HG02798 (cell line): ENCODE data around the gene SLC2A14.
"Not testable (repeated sequence)": the region's sequence is repeated elsewhere in the genome, so short reads cannot be mapped to it uniquely, and the experiment has no call there.

Source experiments
- ATAC-seq: cut with Tn5 transposase; IDR thresholded peaks from one replicate; pipeline ENCODE4 v1.9.1; 2021; ENCODE audit warnings: mild to moderate bottlenecking; ENCODE audit not compliant: unreplicated experiment, poor library complexity

Gene SLC2A14

DNA sequence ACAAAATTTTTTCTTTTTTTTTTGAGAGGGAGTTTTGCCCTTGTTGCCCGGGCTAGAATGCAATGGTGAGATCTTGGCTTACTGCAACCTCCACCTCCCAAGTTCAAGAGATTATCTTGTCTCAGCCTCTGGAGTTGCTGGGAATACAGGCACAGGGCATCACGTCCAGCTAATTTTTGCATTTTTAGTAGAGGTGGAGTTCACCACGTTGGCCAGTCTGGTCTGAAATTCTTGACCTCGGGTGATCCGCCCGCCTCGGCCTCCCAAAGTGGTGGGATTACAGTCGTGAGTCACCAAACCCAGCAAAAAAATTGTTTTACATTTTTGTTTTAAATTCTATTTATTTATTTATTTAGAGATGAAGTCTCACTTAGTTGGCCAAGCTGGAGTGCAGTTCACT lies 4.7 kb upstream of the SLC2A14 start:
- no peak for ATAC-seq

DNA sequence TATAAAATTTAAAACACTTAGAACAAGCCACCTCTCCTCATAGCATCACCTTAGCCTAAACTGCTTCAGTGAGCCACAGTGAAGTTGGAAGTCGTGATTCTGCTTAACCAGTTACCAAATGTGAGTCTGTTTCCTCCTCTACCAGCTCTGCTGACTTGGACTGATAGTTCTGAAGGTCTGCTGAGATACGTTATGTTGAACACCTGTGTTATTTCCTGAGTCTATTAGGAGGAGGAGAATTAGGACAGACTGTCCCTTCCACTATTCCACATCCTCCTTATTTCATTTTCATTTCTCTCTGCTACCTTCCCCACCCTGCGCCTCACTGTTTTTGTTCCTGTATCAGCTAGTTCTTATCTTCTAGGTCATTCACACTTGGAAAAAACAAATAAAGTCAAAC lies 2.4 kb downstream of the SLC2A14 start:
- ATAC-seq: no peak

DNA sequence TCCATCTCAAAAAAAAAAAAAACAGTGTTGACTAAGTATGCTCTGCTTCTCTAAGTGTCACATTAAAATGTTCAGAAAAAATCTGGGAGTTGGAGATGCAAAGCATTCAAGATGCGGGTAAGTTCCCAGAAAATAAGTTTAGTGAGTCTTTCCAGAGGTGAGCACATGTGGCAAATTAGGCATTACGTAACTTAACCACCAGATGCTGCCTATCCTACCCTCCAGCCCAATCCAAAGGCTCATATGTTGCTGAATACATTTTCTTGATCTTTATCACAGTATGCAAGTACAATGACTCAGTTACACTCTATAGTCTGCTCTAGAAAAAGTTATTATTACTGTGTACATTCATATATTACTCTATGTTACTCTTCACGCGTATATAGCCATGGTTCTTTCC lies 3.6 kb downstream of the SLC2A14 start:
- ATAC-seq: no peak

DNA sequence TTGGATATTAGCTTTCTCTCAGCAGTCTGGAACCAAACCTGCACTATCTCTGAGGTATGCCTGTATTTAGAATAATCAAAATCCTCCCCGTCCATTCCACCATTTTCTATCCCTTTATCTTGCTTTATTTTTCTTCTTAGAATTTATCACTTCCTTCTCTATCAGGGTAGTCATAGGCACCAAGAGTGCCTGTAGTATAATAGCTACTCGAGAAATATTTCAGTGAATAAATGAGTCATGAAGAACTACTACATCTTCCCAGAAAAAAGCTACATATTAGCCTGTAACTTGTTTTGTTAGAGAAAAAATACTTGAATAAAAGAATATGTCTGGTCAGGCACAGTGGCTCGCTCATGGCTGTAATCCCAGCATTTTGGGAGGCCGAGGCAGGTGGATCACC lies 4.3 kb downstream of the SLC2A14 start:
- ATAC-seq: no peak

GRCh38 chr12:7864601-7865150 lies 8.0 kb downstream of the SLC2A14 start:
- ATAC-seq: no peak

- ATAC-seq: not testable (repeated sequence)
Measured at GRCh38 chr12:7862814-7863348, 9.8 kb downstream of the SLC2A14 start.

DNA sequence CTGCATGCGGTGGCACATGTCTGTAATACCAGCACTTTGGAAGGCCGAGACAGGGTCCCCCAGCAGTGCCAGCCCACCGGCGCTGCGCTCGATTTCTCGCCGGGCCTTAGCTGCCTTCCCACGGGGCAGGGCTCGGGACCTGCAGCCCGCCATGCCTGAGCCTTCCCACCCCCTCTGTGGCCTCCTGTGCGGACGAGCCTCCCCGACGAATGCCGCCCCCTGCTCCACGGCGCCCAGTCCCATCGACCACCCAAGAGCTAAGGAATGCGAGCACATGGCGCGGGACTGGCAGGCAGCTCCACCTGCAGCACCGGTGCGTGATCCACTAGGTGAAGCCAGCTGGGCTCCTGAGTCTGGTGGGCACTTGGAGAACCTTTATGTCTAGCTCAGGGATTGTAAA lies 10.4 kb downstream of the SLC2A14 start:
- ATAC-seq: not testable (repeated sequence)

DNA sequence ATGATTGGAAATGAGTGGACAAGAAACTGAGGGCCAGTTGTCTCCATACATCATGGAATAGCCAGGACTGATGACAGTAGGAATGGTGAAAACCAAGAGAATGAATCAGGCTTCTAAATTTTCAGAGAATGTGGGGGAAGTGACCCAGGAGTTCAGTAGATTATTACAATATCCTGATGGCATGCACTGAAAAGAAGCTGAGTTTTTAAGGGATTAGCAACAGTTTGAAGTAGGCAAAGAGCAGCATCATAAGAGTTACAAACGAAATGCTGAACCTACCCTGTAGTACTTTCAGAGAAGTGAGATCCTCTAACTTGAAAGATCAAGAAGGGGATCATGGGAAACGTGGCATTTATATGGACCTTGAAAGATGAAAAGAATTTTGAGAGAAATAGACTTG lies 13.2 kb downstream of the SLC2A14 start:
- no peak for ATAC-seq

- ATAC-seq: no peak
Measured at GRCh38 chr12:7857971-7858370, 14.7 kb downstream of the SLC2A14 start.

DNA sequence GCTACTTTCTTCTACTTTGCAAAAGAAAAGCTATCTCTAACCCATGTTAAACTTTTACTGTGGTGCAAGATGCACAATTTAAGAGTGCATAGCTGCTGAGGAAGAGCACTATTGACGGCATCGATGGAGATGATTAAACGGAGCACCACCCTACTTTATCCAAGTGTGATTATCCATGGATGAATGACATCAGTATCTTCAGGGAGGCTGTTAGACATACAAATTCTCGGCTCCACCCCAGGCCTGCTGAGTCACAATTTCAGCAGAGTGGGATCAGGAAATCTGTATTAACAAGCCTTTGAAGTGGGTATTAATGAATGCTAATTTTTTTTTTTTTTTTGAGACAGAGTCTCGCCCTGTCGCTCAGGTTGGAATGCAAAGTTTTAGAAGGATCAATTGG lies 16.2 kb downstream of the SLC2A14 start:
- no peak for ATAC-seq

- no peak for ATAC-seq
Measured at GRCh38 chr12:7853557-7853956, 19.2 kb downstream of the SLC2A14 start.

GRCh38 chr12:7851622-7852081 lies 21.1 kb downstream of the SLC2A14 start:
- ATAC-seq: not testable (repeated sequence)

DNA sequence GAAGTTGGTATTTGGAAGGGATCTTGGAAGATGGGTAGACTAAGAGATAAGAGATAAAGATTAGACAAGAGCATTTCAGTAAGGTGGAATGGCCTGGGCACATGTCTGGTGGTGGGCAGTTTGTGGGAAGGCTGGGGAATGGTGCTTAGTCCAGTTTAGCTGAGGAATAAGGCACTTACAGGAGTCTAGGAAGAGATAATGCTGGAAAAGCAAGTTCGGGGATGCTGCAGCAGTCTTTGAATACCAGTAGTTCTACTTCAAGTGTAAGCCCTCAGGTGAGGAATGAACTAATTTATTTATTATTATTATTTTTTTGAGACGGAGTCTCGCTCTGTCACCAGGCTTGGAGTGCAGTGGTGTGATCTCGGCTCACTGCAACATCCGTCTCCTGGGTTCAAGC lies 22.6 kb downstream of the SLC2A14 start:
- not testable (repeated sequence) for ATAC-seq

DNA sequence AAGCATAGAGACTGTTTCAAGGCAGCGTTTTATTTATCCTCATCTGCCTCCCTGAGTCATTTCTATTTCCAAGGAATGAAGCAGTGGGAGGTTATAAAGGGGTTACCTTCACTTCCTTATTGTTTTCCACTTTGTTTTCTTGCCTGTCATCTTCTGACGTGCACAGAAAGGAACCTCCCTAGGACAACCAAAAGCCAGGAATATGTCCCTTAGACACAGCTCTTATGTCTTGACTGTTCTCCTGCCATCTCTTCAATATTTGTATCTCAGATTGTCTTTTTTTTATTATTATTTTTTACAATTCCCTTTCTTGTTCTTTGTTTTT lies 24.7 kb downstream of the SLC2A14 start:
- not testable (repeated sequence) for ATAC-seq

DNA sequence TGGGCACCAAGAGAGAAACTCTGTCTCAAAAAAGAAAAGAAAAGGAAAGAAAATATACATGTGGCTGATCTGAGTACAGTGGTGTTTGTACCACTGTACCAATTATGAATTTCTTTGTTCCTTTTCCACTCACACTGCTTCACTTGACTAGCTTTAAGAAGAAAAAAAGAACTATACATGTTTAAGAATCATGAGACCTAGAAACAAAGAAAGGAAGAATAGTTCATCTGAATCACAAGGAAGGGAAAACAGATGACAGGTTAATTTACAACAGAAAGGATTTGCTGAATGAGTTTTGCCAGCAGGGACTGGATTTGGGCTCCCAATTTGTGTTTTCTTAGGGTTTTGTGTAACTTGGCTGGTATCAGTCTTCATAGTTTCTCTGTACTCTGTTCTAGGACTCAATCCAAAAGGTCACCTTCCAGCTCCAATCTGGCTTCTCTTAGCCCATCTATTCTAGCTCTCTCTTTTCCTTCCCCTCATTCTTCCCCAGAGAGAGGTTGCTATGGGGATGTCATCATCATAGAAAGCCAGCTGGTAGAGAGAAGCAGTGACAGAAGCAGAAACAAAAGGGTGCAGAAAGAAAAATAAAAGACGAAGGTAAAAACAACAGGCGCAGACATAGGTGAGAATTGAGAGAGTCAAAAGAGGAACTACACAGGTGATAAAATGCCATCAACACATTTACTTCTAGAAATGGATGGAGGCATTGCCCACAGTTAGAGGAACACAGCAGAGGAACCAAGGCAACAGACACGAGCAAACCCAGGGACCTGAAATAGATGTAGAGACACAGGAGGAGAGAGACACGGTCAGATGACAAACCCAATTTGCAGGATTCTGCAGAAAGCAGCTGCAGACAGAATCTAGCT lies 25.3 kb downstream of the SLC2A14 start:
- not testable (repeated sequence) for ATAC-seq

- ATAC-seq: no peak
Measured at GRCh38 chr12:7844116-7844515, 28.6 kb downstream of the SLC2A14 start.

DNA sequence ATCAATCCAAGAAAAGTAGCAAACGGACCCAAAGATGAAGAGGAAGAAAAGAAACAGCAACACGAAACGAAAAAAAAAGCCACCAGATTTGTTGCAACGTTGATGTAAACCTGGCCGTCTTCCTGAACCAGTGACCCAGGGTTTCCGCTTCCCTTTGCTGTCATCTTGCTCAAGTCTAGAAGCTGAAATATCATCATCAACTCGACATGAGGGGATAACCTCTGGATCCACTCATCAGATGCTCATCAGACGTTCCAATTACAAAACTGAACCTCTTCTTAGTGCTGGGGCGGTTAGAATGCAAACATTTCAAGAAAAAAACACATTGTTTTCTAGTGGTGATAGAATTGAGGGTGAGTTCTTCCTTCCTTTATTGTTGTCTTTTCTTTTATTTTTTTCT lies 29.1 kb downstream of the SLC2A14 start:
- ATAC-seq: not testable (repeated sequence)

DNA sequence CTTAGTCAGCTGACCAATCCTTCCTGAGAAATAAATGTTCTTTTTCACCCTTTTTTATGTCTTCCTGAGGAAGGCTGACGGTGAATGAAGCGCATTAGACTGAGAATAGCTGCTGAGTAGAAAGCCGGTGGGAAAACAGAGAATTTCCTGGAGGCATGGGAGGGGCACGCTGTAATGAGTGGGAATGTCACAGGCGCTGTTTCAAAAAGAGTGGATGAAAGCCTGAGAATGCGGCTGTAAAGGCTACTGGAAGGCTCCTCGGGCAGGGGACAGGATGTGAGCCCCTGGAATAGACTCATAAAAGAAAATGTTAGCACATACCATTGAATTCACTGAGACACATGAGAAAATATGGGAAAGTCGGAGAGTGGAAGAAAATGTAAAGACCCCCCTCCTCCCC lies 29.6 kb downstream of the SLC2A14 start:
- not testable (repeated sequence) for ATAC-seq

- not testable (repeated sequence) for ATAC-seq
Measured at GRCh38 chr12:7842444-7842843, 30.3 kb downstream of the SLC2A14 start.

DNA sequence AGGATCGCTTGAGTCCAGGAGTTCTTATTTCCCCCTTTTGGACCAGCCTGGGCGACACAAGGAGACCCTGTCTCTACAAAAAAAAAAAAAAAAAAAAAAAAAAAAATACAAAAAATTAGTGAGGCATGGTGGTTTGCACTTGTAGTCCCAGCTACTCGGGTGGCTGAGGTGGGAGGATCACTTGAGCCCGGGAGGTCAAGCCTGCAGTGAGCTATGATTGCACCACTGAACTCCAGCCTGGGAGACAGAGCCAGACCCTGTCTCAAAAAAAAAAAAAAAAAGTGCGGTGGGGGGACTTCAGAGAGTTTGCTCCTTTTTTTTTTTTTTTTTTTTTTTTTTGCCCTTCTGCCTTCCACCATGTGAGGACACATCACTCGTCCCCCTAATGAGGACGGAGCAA lies 32.9 kb downstream of the SLC2A14 start:
- ATAC-seq: not testable (repeated sequence)

DNA sequence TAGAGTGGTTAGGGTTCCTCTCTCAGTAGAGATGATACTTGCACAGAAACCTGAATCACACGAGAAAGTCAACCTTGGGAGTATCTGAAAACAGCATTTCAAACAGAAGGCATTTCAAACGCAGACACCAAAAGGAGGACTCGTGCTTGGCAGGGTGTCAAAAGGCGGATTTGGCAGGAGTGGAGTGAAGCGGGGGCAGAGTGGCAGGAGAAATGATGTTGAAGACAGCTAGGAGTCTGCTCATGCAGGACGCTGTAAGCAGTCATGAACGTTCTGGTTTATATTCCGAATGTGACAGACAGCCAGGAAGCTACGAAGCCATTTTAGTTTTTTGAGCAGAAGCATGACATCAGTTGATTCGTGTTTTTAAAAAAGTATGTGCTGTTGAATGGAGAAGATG lies 33.5 kb downstream of the SLC2A14 start:
- ATAC-seq: not testable (repeated sequence)

- no peak for ATAC-seq
Measured at GRCh38 chr12:7837366-7837765, 35.3 kb downstream of the SLC2A14 start.
